ENCODE data around the gene LEMD3.

The LEMD3 gene

DNA sequence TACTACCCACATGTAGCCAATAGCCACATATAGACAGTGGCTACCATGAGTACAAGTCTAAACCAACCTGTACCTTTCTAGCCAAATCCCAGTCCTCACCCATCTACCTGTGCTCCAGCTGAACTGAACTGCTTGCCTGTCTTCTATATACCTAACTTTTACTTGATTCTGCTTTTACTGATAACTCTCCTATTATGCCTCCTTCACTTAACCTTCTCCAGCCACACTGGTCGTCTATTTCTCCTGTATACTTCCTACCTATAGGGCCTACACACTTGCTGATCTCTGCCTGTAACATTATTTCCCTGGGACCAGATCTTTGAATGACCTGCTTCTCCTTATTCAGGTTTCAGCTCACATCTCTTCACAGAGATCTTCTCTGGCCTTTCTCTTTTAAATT is 83.1 kb downstream of the LEMD3 start:
- no peaks in the 10 kb centered on the region for H3K36me3 ChIP-seq
- no peaks in the 10 kb centered on the region for H3K9me3 ChIP-seq
- H3K4me1 ChIP-seq, result no peaks in the 10 kb centered on the region
- no peak overlapping the region for H3K4me3 ChIP-seq (ENCODE audit: low read depth, low read length)
- H3K27me3 ChIP-seq, result peaks cover 3% of the 10 kb centered on the region; the same call in 1 of the 2 replicates
- no peak for DNase-seq
- TF ChIP-seq, protein P1, sequence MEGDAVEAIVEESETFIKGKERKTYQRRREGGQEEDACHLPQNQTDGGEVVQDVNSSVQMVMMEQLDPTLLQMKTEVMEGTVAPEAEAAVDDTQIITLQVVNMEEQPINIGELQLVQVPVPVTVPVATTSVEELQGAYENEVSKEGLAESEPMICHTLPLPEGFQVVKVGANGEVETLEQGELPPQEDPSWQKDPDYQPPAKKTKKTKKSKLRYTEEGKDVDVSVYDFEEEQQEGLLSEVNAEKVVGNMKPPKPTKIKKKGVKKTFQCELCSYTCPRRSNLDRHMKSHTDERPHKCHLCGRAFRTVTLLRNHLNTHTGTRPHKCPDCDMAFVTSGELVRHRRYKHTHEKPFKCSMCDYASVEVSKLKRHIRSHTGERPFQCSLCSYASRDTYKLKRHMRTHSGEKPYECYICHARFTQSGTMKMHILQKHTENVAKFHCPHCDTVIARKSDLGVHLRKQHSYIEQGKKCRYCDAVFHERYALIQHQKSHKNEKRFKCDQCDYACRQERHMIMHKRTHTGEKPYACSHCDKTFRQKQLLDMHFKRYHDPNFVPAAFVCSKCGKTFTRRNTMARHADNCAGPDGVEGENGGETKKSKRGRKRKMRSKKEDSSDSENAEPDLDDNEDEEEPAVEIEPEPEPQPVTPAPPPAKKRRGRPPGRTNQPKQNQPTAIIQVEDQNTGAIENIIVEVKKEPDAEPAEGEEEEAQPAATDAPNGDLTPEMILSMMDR (IDR thresholded peaks at IDR 0.05; ENCODE audit: low read depth, low read length), result no peak

DNA sequence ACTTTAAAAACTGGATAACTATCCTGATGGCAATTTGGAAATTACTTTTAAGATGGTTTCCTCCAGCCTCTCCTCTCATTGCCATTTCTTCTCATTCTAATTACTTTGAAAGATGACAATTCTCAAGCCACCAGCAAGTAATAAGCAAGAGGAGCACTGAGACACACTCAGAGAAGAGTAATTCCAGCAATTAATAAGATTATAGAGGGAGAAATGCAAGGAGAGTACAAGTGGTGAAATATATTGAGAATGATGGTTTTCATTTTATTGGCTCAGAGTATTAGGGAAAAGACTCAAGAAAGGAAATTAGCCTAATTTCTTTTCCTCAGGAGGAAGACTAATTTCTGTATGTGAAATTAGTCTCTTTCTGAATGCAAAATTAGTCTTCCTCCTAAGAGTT is 88.6 kb downstream of the LEMD3 start:
- Histone ChIP-seq H3K4me3 (ENCODE audit: low read depth, low read length) (no peak overlapping the region), H3K9me3 (no peaks in the 10 kb centered on the region), H3K4me1 (no peaks in the 10 kb centered on the region), H3K27me3 (peaks cover 3% of the 10 kb centered on the region; the same call in 1 of the 2 replicates), H3K36me3 (no peaks in the 10 kb centered on the region)
- DNase-seq, result no peak
- TF ChIP-seq, protein P1 (IDR thresholded peaks at IDR 0.05; ENCODE audit: low read depth, low read length), result no peak

DNA sequence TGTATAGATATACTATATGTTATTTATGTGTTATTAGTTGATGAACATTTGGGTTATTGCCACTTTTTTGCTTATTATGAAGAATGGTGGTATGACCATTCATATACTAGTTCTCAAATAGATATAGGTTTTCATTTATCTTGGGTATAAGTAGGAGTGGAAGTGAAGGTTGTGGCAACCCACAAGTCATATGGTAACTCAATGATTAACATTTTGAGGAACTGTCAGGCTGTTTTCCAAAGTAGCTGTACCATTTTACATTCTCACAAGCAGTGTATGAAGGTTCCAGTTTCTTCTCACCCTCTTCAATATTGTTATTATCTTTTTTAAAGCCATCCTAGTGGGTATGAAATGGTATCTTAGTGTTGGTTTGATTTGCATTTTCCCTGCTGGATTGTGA is 90.1 kb downstream of the LEMD3 start:
- DNase-seq, result no peak
- Histone ChIP-seq H3K4me3 (ENCODE audit: low read depth, low read length) (no peak overlapping the region), H3K4me1 (no peaks in the 10 kb centered on the region), H3K9me3 (no peaks in the 10 kb centered on the region), H3K27me3 (peaks cover 3% of the 10 kb centered on the region; the same call in 1 of the 2 replicates), H3K36me3 (no peaks in the 10 kb centered on the region)
- TF ChIP-seq, protein P1 (IDR thresholded peaks at IDR 0.05; ENCODE audit: low read depth, low read length), result no peak

DNA sequence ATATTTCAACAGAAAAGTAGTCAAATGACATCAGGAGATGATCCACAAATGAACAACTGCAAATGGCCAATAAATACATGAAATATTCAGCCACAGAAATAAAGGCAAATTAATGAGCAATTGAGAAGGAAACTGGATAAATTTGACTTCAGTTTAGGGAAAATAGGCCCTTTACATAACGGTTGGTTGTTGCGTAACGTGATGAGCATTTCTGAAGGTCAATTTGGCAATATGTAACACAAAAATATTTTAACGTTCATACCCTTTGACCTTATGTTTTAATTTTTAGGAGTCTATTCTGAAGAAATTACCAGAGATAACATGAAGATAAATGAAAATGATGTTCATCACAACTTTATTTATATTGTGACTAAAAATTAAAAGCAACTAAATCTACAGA is 94.4 kb downstream of the LEMD3 start:
- no peak for DNase-seq

DNA sequence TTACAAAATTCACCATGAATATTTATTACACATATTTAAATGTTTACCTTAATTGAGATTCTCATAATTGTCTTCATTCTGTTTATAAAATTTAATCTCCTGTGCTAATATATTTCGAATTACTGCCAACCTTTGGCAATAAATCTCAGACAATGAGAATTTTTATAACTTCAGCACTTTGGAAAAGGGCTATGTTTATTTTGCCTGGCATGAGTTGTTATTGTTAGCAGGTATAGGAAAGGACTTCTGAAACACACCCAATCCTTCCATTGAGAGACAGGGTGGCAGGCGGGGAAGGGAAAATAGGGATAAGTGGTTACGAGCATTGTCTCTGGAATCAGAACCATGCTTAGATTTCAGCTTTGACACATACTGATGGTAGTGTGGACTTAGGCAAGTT is 97.0 kb downstream of the LEMD3 start:
- no peak for DNase-seq
- H3K4me1 ChIP-seq, result no peaks in the 10 kb centered on the region
- TF ChIP-seq, protein P1 (IDR thresholded peaks at IDR 0.05; ENCODE audit: low read depth, low read length), result no peak
- no peaks in the 10 kb centered on the region for H3K9me3 ChIP-seq
- H3K27me3 ChIP-seq, result peaks cover 18% of the 10 kb centered on the region
- H3K36me3 ChIP-seq, result no peaks in the 10 kb centered on the region
- no peak overlapping the region for H3K4me3 ChIP-seq (ENCODE audit: low read depth, low read length)

More for the DNA sequence above, 94.4 kb downstream of the LEMD3 start:
- H3K9me3 ChIP-seq, result no peaks in the 10 kb centered on the region
- no peak overlapping the region for H3K4me3 ChIP-seq (ENCODE audit: low read depth, low read length)
- TF ChIP-seq, protein P1 (IDR thresholded peaks at IDR 0.05; ENCODE audit: low read depth, low read length), result no peak
- no peaks in the 10 kb centered on the region for H3K4me1 ChIP-seq
- H3K27me3 ChIP-seq, result peaks cover 6% of the 10 kb centered on the region
- H3K36me3 ChIP-seq, result no peaks in the 10 kb centered on the region

DNA sequence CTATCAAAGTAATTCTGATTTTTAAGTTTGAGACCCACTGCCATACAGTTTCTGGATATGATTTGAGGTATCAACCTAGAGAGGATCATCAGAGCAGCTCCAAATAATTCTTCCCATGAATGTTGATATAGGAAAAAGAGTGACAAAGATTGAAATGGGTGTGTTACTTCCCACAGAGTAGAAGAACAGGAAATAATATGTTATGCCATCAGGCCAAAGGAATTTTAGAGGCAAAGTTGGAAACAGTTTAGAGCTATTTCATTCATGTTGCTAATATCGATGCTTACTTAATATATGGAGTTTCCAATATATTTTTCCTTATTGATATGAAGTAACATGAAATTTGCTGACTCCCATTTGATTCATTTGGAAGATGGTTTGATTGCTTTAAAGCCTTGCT is 100.2 kb downstream of the LEMD3 start:
- H3K9me3 ChIP-seq, result no peaks in the 10 kb centered on the region
- H3K36me3 ChIP-seq, result no peaks in the 10 kb centered on the region
- H3K4me3 ChIP-seq (ENCODE audit: low read depth, low read length), result no peak overlapping the region
- TF ChIP-seq, protein P1 (IDR thresholded peaks at IDR 0.05; ENCODE audit: low read depth, low read length), result no peak
- no peaks in the 10 kb centered on the region for H3K4me1 ChIP-seq
- DNase-seq, result no peak
- peaks cover 25% of the 10 kb centered on the region for H3K27me3 ChIP-seq
